HG03280 (cell line): ENCODE measurements around the gene PTPN1.
A peak's percentile ranks its signal among the peaks of the same experiment; 100 is the strongest.

Experiments
- ATAC-seq: cut with Tn5 transposase; IDR thresholded peaks from one replicate; pipeline ENCODE4 v1.9.1; 2021; ENCODE audit warnings: mild to moderate bottlenecking, moderate library complexity; ENCODE audit not compliant: unreplicated experiment

PTPN1 gene

DNA sequence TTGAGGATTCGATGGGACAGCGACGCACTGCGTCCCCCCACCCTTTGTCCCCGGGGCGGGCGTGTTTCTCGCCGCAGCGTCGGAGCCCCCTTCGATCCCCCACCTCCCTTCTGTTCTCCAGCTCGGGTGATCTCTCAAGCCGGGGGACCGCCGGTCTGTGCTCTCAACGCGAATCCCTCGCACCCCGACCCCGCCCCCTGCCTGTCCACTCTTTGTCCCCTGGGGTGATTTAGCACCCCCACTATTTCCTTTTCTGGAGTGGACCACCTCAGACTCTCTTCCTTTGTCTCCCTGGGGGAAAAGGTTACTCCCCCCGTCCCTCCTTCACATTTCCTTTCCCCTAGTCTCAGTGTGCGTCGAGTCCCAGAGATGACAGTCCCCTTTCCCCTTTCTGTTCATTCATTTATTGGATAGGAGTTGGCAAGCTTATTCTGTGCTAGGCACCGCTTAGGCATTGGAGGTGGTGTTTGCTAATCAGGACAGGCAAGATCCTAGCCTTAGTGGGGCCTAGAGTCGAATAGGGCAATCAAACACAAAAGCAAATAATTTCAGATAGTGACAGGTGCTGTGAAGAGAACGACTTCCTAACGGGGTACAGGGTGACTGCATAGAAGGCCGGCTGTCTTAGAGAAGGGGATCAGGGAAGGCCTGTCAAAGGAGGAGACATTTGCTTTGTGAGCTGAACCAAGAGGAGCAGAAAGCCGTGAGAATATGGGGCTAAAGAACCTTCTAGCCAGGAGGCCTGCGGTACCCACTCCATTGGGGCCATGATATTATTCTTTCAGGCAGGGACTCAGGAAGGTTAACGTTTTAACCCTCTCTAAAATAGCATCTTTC is 741 bp downstream of the PTPN1 start:
- peak; percentile 4 for ATAC-seq

DNA sequence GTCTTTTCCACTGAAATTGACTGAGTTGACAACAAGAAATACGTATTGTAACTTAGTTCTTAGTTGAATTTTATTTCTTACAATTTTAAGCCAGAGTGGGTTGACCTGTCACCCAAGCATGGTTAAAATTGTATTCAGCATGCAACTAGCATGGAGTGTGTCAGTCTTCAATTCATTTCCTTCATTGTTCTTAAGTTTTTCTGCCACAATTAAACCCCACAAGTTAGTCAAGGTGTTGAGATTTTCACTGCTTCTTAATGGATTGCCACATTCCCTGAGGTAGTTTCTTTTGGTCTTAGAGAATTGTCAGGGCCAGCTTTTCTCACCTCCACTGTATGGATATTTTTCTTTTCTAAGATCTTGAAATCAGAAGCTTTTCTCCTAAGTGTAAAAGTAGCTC is 2.1 kb downstream of the PTPN1 start:
- ATAC-seq = no peak

DNA sequence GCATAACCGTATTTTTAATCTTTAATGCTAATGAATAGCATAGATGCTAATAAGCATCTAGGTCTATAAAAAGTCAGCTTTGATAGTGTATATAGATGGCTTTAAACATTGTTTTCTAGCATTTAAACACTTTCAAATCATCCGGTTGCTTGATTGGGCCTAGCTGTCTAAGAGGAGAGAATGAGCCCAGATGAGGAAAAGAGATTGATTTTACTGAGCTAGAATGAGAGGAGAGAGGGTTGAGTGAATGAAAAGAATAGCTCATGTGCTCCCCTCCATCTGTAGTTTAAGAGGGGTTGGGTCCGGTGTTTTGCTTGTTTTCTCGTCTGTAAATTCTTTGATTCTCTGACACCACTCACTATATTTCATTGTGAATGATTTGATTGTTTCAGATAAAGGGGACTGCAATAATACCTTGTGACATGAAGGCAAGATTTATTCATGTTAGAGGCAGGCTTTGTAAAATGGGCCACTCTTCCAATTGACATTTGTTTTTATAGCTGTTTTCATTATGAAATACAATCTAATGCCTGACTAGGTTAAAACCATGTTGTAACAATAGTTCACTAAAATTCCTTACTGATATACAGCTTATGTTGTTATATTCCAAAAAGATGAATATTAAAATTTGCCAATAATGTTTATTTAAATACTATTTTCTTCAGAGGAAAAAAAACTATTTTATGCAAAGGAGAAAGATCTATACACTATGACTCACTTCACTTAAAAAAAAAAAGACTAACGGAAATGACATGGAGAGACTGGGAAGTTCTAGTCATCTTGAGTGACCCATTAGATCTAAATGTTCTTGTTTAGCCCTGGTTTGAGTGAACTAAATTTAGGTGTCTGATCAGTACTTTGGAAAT is 3.2 kb downstream of the PTPN1 start:
- no peak for ATAC-seq

DNA sequence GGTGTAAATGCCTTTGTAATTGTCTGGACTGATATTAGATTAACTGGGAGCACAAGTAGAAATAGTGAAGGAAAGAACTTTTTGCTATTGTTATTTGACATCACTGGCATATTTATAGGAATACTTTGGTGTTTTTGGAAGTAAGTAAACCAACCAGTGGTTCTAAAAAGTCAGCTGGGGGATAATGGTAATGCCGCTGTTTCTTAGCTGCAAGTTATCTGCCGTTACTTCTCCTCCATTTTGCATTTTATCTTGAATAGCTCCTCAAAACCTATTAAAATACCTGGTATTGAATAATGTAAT is 3.8 kb downstream of the PTPN1 start:
- ATAC-seq = no peak

DNA sequence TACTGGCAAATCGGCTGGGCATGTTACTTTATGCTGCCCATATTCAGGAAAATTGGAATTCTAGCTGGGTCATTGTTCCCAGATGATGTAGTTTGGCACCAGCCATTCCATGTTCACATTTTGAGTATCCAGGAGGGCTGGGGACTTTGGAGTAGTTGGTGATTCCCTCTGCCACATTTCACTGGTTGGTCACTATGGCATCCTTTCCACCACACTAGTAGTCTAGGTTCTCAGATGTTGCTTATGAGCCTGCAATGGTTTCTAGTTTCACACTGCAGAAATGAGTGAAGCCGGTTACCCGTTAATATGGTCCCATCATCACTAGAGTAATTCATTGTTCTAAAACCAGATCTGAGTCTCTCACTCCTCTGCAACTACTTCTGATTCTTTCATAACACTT is 4.6 kb downstream of the PTPN1 start:
- ATAC-seq = no peak

DNA sequence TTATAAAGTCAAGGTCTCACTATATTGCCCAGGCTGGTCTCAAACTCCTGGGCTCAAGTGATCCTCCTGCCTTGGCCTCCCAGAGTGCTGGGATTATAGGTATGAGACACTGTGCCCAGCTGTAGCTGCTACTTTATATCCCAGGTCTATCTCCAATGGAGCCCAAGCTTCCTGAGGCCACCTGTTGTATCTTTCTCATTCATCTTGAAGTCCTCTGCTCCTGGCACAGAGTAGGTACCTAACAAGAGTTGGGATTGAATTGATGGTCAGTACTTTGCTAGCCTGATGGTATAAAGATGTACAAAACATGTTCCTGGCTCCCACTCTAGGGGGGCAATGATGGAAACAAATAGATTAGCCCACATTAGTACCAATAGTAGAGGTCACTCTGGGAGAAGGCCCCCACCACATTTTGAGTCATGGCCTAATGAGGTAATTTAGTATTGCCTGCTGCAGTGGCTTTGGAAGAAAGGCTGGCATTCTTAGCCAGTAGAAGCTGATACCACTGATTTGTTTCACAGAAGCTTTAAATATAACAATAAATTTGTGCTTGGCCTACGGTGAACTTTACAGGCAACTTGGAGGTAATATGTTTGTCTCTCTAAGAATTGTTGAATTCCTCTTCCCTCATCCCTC is 5.4 kb downstream of the PTPN1 start:
- ATAC-seq = no peak

DNA sequence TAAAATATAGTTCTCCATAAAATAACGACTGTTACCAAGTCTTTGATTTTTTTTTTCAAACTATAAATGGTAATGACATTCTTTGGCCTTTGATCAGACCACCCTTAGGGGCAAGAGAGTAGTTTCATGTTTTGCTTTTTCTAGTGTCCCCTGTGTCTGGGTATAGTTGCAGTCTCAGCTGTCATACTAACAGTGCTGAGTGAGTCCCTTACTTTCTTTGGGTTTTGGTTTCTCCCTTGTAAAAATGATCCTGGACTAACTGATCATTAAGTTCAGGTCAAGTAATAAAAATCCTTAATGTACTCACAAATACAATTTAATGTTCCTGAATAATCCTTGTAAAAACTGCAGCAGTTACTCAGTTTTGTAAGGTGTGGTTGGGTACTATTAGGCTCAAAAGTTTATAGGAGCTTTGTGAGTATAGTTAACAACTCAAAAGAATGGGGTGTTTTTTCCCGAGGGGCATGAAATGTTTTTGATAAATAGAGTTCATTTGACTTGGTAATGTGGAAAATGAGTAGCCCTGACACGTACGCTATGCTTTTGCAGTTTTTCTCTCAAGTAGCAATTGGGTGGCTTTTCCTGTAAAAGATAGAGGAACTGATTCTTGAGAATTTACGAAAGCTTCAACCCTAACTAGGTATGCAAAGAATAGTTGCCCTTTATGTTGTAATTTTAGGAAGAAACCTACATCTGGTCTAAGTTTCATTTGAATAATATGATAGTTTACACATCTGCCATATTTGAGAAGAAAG is 6.2 kb downstream of the PTPN1 start:
- ATAC-seq = peak; percentile 45

DNA sequence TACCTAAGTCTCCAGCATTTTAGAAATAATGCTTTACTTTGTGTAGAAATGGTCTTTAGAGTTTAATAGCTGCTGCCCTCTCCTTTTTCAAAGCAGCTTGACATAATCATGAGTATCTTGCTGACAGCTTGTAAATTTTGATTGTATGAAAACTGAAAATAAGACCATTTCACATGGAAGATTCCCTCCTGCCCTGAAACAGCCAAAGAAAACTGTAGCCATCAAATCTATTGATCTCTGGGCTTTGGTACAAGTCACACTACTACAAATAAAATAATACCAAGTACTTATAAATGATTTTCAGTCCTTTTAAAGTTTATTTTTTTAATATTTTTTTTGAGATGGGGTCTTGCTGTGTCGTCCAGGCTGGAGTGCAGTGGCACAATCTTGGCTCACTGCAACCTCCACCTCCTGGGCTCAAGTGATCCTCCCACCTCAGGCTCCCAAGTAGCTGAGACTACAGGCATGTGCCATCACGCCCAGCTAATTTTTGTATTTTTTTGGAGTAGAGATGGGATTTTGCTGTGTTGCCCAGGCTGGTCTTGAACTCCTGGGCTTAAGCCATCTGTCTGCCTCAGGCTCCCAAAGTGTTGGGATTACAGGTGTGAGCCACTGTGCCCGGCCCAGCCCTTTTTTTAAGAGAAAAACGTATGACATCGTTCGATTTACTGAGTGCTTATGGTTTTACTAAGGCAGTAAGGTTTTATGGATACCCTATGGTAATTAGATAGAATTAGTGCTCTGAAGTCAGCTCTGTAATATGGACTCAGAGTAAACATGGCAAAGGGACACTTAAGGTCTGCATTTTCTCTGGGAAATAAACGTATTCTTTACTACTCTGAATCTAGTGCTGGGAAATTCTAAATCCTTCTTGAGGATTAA is 7.0 kb downstream of the PTPN1 start:
- no peak for ATAC-seq

DNA sequence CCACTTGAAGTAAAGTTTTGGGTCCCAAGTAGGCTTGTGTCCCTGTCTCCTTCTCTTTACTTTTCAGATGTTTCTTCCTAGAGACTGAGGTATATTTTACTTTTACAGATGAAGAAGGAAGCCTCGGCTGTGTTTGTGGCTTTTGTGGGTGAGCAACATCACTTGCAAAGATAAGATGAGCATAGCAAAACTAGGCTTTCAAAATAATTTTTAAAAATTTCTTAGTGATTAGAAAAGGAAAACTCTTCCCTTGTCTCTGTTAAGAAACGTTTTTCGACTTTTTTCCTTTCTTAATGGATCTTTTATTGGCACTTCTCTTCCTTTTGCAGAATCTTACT is 7.6 kb downstream of the PTPN1 start:
- ATAC-seq = no peak

DNA sequence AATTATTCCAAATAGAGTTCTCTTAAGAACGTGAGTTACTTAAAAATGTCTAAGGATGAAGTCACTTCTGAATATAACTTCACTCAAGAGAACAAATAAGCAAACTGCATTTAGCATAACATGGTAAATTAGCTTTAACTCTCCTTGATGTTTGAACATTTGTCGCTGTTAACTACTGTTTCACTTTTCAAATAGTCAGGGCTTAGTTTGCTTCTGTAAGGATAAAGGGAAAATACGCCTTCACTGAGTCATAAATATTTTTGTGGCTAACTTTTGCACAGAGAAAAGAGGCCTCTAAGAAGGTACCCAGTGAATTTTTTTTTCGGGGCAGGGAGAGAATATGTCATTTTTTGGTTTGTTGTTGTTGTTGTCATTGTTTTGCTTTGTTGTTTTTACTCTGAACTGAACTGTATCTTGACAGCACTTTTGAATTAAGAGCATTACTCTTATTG is 8.1 kb downstream of the PTPN1 start:
- no peak for ATAC-seq

DNA sequence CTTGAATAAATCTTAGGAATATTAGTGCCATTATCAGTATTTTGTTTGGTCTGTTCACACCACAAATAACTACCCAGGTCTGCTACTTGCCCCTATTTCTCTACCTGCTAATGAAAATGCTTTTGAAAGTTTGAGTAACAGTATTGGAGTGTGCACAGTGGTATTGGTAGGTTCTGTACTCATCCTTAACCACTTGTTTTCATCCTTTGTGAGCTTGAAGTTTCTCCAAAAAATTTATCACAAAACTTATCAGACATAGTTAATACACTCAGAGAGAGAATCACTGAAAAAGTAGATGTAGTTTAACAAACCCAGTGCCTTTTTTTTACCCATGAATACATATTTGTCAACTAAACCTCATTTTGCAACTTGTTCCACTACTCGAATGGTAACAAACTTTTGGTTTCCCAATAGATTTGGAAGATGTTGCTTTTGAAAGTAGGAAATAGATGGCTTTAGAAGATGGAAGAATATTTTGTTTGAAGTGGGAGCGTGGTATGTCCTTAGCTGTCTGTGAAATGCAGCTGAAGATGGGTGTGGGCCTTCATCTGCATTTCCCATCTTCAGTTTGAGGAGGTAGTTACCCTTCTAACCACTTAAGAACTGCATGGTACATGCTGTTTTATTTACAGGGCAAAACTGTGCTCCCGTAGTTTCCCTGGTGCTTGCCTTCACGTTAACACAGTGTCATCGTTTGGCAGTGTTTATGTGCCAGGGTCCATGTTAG is 9.0 kb downstream of the PTPN1 start:
- ATAC-seq = no peak

DNA sequence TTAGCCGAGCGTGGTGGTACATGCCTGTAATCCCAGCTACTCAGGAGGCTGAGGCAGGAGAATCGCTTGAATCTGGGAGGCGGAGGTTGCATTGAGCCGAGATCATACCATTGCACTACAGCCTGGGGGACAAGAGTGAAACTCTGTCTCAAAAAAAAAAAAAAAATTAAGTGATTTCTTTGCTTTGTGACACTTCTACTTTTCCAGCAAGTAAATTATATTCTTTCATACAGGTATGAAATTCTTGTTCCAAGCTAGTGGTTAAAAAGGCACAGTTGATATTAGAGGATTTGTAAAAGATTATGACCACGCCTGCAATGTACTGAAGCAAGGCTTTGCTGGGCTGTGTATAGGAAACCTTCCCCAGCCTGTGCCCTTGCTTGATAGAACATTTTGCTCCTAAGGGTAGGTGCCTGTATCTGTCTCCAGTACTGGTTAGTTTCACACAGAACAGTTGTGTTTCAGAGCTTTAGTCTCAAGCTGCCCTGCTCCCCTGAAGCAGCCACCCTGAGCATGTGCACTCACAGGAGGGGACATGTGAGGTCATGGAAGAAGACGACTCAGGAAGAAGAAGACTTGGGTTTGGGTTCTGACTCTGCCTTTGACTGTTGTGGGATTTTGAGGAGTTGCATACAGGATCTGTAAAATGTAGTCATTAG is 10.2 kb downstream of the PTPN1 start:
- no peak for ATAC-seq

DNA sequence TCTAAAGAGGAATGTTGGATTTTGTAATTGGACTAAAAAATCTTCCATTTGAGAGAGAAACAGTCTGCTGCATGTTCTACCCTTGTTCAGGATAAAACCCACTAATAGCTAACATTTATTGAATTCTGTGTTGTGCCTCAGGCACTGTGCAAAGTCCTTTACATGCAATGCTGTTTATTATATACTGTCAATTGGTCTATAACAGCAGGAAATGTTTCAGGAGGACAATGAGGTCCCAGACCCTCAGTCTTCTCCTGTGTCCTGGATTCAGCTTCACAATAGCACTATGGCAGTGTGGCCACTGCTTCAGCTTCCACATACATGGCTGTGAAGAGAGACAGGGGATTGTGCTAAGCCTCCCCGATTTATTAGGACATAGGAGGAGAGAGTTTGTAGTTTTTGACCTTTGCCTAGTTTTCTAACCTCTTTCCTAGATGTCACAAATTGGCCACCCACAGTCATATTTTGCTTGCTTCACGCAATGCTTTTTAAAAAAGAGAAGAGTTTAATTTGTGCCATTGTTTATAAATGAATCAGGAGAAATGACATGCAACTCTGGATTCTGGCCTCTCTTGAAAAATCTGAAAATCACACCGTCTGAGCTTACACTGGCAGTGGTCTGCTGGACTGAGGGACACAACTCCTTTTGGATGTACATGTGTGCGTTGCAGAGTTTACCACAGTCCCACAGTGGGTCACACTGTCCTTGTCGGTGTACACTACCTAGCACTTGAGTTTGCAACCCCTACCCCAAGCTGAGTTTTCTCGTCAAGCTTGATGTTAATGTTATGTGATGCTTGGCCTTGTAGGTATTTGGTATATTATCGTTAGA is 11.3 kb downstream of the PTPN1 start:
- no peak for ATAC-seq

DNA sequence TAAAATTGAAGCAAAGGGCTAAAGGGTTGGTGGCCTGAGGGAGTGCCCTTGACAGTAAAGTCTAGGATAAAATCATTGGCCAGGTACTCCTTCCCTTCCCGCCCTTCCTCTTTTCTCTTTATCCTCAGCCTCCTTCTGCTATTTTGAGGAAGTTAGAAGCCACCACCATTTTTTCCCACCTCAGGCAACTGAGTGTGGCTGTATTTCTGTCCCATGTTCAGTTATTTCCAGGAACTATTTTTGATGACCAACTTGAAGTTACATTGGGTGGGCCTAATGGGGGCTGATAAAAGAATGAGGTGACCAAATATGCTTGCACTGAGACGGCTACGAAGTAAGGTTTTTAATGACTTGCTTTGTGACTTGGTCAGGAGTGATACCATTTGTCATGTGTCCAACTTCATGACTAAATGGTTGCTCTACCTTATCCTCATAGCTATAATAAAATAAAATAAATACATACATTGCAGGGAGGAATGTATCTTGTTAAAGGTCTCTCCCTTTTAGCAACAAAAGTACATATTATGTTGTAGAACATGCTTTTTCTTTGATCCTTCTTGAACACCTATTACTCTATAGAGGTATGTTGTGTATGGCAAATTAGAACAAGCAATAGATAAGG is 12.0 kb downstream of the PTPN1 start:
- ATAC-seq = no peak

DNA sequence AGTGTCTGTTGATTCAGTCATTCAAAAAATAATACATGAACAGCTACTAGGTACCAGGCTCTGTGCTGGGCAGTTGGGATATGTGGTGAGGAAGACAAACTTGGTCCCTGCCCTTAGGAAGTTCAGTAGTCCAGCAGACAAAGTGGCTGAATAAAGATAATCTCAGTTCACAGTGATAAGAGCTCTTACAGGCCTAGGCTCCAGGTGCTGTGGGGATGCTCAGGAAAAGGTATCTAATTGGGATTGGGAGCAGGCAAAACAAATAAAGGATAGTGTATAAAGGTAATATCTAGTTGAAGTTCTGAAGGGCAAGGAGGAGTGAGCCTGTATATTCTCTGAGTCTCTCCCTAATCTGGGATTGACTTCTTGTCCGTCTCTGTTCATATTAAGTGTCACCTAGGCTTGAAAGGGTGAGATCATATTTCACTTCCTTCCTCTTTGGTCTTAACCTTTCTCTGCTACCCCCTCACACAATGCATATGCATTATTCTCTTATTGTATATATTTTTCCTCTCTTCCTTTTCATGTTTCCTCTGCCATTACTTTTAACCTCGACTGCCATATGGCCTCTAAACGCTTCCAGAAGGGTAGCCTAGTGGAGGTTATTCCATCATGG is 13.5 kb downstream of the PTPN1 start:
- ATAC-seq = no peak

DNA sequence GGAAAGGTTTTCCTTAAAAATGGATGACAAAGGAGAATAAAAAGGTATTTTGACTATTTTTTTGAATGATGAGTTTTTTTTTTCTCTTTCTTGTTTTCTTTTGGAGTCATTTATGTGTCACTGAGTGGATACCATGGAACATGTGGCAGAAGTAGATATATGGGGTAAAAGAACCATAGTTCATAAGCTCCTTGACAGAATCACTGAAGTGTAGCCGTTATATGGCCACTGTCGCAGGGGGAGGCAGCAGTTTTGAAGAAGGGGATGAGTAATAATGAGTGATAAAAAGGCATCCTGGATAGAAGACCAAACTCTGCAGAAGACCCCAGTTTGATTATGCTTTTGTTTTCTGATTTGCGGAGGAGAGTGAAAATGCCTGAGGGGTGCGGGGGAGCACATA is 15.5 kb downstream of the PTPN1 start:
- ATAC-seq = no peak

DNA sequence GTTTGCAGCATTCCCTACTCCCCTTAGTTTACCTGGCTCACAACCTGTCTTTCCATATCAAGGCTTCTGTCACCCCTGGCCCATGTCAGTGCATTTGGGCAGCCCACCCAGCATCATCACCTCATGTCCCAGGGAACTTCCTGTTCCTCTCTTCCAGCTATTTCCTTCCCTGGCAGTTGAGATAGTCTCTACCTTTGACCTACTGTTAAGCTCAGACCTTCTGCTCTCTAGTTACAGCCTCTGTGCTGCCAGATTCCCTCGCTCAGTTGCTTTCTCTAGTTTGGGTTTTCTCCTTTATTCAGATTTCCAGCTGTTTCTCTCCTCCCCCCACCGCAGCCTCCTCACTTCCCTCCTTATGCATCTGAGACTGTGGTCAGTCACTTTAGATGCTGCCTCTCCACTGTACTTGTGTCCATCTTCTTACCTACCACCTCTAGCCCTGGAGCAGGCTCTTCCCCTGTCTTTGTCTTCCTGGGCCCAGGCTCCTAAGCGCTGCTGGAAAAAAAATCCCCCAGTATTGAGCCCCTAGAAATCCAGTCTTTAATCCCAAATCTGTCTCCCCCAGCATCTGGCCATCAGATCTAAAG is 16.3 kb downstream of the PTPN1 start:
- ATAC-seq = no peak
